OCI-LY3 (cell line): ENCODE results near the gene NHLRC2.
"Not testable (repeated sequence)": the region's sequence is repeated elsewhere in the genome, so short reads cannot be mapped to it uniquely, and the experiment has no call there.

Experiments
- H2AFZ ChIP-seq: fragments of 200-600, 300-600 bp; shearing (Covaris generic); 2 replicates; pipeline ENCODE4 v1.6.0; 2014; ENCODE audit warnings: antibody characterized with exemption, low read depth, low read length
- H3K27ac ChIP-seq: fragments of 200-600, 300-600 bp; sonication (generic); 2 replicates; pipeline ENCODE4 v1.5.1; 2014; ENCODE audit warnings: mild to moderate bottlenecking, low read length, moderate library complexity, mixed read lengths
- H3K27me3 ChIP-seq: fragments of 200-600, 300-600 bp; sonication (generic); 2 replicates; pipeline ENCODE4 v1.6.1; 2014; ENCODE audit warnings: low read depth, low read length, mixed read lengths
- H3K36me3 ChIP-seq: fragments of 200-600, 300-600 bp; sonication (generic); replicated peaks from 2 replicates; pipeline ENCODE3; 2014; ENCODE audit warnings: low read depth, low read length, mixed read lengths
- H3K4me1 ChIP-seq: fragments of 300-600, 200-600 bp; sonication (generic); 2 replicates; pipeline ENCODE4 v1.6.1; 2014; ENCODE audit warnings: low read length, mixed read lengths
- H3K4me2 ChIP-seq: fragments of 200-600, 300-600 bp; sonication (generic); 2 replicates; pipeline ENCODE4 v1.6.1; 2014; ENCODE audit warnings: low read length, mixed read lengths
- H3K4me3 ChIP-seq: fragments of 300-600, 200-600 bp; sonication (generic); 2 replicates; pipeline ENCODE4 v1.5.1; 2014; ENCODE audit warnings: antibody characterized with exemption, mild to moderate bottlenecking, low read length, moderate library complexity
- H3K79me2 ChIP-seq: fragments of 300-600, 200-600 bp; shearing (Covaris generic); 2 replicates; pipeline ENCODE4 v1.6.1; 2014; ENCODE audit warnings: mild to moderate bottlenecking, low read length, mixed read lengths
- H3K9ac ChIP-seq: fragments of 300-600, 200-600 bp; shearing (Covaris generic); 2 replicates; pipeline ENCODE4 v1.6.0; 2014; ENCODE audit warnings: mild to moderate bottlenecking, low read length, moderate library complexity
- H3K9me3 ChIP-seq: fragments of 200-600, 300-600 bp; shearing (Covaris generic); 2 replicates; pipeline ENCODE4 v1.6.1; 2014; ENCODE audit warnings: low read length, mixed read lengths; ENCODE audit not compliant: insufficient read depth
- H4K20me1 ChIP-seq: fragments of 200-600, 300-600 bp; sonication (generic); 2 replicates; pipeline ENCODE4 v1.6.1; 2016; ENCODE audit warnings: low read length, mixed read lengths; ENCODE audit not compliant: insufficient read depth
- CTCF ChIP-seq: fragments of 200-600, 300-600 bp; sonication (generic); IDR thresholded peaks from 2 replicates; pipeline ENCODE4 v1.5.1; 2014; ENCODE audit warnings: antibody characterized with exemption, low read length, low read depth
- EZH2phosphoT487 ChIP-seq: fragments of 200-600 bp; shearing (Covaris generic); IDR thresholded peaks from 2 replicates; pipeline ENCODE4 v1.6.1; 2018; ENCODE audit warnings: antibody characterized with exemption, mixed run types, low read depth

The NHLRC2 gene

GRCh38 chr10:113819989-113820388, 34.5 kb upstream of the NHLRC2 start:
- H3K4me2 ChIP-seq = no peak overlapping the region
- no peaks in the 10 kb centered on the region for H3K79me2 ChIP-seq
- H2AFZ ChIP-seq = no peak overlapping the region
- H3K27me3 ChIP-seq = no peaks in the 10 kb centered on the region
- no peak overlapping the region for H3K27ac ChIP-seq
- TF ChIP-seq CTCF (no peak), EZH2phosphoT487 (no peak)
- H4K20me1 ChIP-seq = no peaks in the 10 kb centered on the region
- H3K4me3 ChIP-seq = no peak overlapping the region
- H3K4me1 ChIP-seq = no peaks in the 10 kb centered on the region
- H3K9me3 ChIP-seq = no peaks in the 10 kb centered on the region
- H3K36me3 ChIP-seq = no peaks in the 10 kb centered on the region
- H3K9ac ChIP-seq = no peak overlapping the region

- Histone ChIP-seq H4K20me1 (no peaks in the 10 kb centered on the region), H3K36me3 (no peaks in the 10 kb centered on the region), H3K4me1 (no peaks in the 10 kb centered on the region), H3K79me2 (no peaks in the 10 kb centered on the region), H3K4me3 (no peak overlapping the region), H2AFZ (no peak overlapping the region), H3K27me3 (no peaks in the 10 kb centered on the region), H3K27ac (no peak overlapping the region), H3K4me2 (no peak overlapping the region), H3K9me3 (no peaks in the 10 kb centered on the region), H3K9ac (no peak overlapping the region)
- TF ChIP-seq CTCF = no peak
- TF ChIP-seq EZH2phosphoT487 = no peak
Observed at GRCh38 chr10:113820507-113820906, 34.0 kb upstream of the NHLRC2 start.

- H4K20me1 ChIP-seq, H3K4me1 ChIP-seq, H3K79me2 ChIP-seq, H3K27me3 ChIP-seq, H2AFZ ChIP-seq, H3K4me2 ChIP-seq, H3K4me3 ChIP-seq, H3K36me3 ChIP-seq, H3K27ac ChIP-seq, H3K9me3 ChIP-seq, H3K9ac ChIP-seq: not testable (repeated sequence)
Observed at GRCh38 chr10:113821306-113821705, 33.2 kb upstream of the NHLRC2 start.

GRCh38 chr10:113822174-113822573, 32.3 kb upstream of the NHLRC2 start:
- no peaks in the 10 kb centered on the region for H3K79me2 ChIP-seq
- H2AFZ ChIP-seq = no peak overlapping the region
- H3K4me1 ChIP-seq = no peaks in the 10 kb centered on the region
- TF ChIP-seq CTCF (no peak), EZH2phosphoT487 (no peak)
- no peaks in the 10 kb centered on the region for H3K9me3 ChIP-seq
- no peak overlapping the region for H3K27ac ChIP-seq
- H3K9ac ChIP-seq = no peak overlapping the region
- no peaks in the 10 kb centered on the region for H3K36me3 ChIP-seq
- H3K4me2 ChIP-seq = no peak overlapping the region
- H3K27me3 ChIP-seq = no peaks in the 10 kb centered on the region
- no peak overlapping the region for H3K4me3 ChIP-seq
- no peaks in the 10 kb centered on the region for H4K20me1 ChIP-seq

- Histone ChIP-seq H3K79me2 (no peaks in the 10 kb centered on the region), H3K9me3 (no peaks in the 10 kb centered on the region), H3K4me1 (no peaks in the 10 kb centered on the region), H4K20me1 (no peaks in the 10 kb centered on the region), H3K27me3 (no peaks in the 10 kb centered on the region), H3K9ac (no peak overlapping the region), H2AFZ (no peak overlapping the region), H3K4me3 (no peak overlapping the region), H3K27ac (no peak overlapping the region), H3K4me2 (no peak overlapping the region), H3K36me3 (no peaks in the 10 kb centered on the region)
- no peak for TF ChIP-seq CTCF
- no peak for TF ChIP-seq EZH2phosphoT487
Observed at GRCh38 chr10:113823389-113823788, 31.1 kb upstream of the NHLRC2 start.
